ENCODE results near the gene GMDS. TPM values are rescaled to one million over a fixed set of nuclear protein-coding genes. Genes with fewer than 3 reads are reported as not detected.

Gene GMDS
- total RNA-seq, 1 experiment from 2014 or later, result 27.6 TPM

GRCh38 chr6:1775441-1775840, 470.0 kb downstream of the GMDS start:
- Mint-ChIP-seq H3K9me3 (no peaks in the 10 kb centered on the region), H3K4me1 (peaks cover 0 to 2% of the 10 kb centered on the region in 2 experiments; a peak in 2 of 4 replicates), H3K27ac (no peak overlapping the region), H3K27me3 (ENCODE audit: low read depth) (no peaks in the 10 kb centered on the region), H3K36me3 (ENCODE audit: insufficient read depth in 1 of 3, low read depth in 3 of 3) (no peaks in the 10 kb centered on the region; a peak in 1 of 7 replicates), H3K4me3 (no peak overlapping the region)
- no peak overlapping the region for H3K18ac ChIP-seq (ENCODE audit: insufficient read length, low read depth, low read length)
- no peak overlapping the region for H3K9ac ChIP-seq (ENCODE audit: extremely low read depth, insufficient read length, low read length)
- no peak for DNase-seq
- no peak overlapping the region for H2BK15ac ChIP-seq (ENCODE audit: low read depth, low read length)
- H3K27me3 ChIP-seq (ENCODE audit: insufficient read depth, low read length), result no peaks in the 10 kb centered on the region
- H2BK5ac ChIP-seq (ENCODE audit: insufficient read length, low read length), result no peak overlapping the region
- no peak overlapping the region for H2BK120ac ChIP-seq (ENCODE audit: low read depth, low read length, poor library complexity, severe bottlenecking)
- no peaks in the 10 kb centered on the region for H4K20me1 ChIP-seq (ENCODE audit: control insufficient read depth, insufficient read depth, insufficient read length)
- H3K4me1 ChIP-seq (ENCODE audit: insufficient read depth, low read length), result no peaks in the 10 kb centered on the region; the same call in 1 of the 2 replicates
- no peak overlapping the region for H3K27ac ChIP-seq (ENCODE audit: insufficient read length, low read depth, low read length)
- no peak overlapping the region for H3T11ph ChIP-seq (ENCODE audit: low read length)
- H2BK12ac ChIP-seq (ENCODE audit: insufficient read length, low read depth, low read length), result no peak overlapping the region
- no peaks in the 10 kb centered on the region for H3K79me2 ChIP-seq (ENCODE audit: insufficient read depth, low read length)
- no peak overlapping the region for H3K4ac ChIP-seq (ENCODE audit: low read depth, low read length)
- no peak overlapping the region for H3K56ac ChIP-seq (ENCODE audit: insufficient read length, low read depth, low read length)
- H2AFZ ChIP-seq (ENCODE audit: low read length), result no peak overlapping the region
- no peaks in the 10 kb centered on the region for H3K79me1 ChIP-seq (ENCODE audit: insufficient read depth, low read depth, low read length, poor library complexity, severe bottlenecking)
- H2BK20ac ChIP-seq (ENCODE audit: low read depth, low read length, poor library complexity, severe bottlenecking), result no peak overlapping the region
- no peak overlapping the region for H4K8ac ChIP-seq (replicated peaks; ENCODE audit: insufficient read length, low read depth, low read length)
- no peak overlapping the region for H4K5ac ChIP-seq (ENCODE audit: insufficient read length, low read depth, low read length)
- no CpG with 5 or more reads among the region's 2 CpGs for WGBS (ENCODE audit: extremely low coverage, insufficient read length, low lambda C conversion rate)
- no peak overlapping the region for H3K14ac ChIP-seq (ENCODE audit: insufficient read depth, low read length)
- TF ChIP-seq, protein P1, sequence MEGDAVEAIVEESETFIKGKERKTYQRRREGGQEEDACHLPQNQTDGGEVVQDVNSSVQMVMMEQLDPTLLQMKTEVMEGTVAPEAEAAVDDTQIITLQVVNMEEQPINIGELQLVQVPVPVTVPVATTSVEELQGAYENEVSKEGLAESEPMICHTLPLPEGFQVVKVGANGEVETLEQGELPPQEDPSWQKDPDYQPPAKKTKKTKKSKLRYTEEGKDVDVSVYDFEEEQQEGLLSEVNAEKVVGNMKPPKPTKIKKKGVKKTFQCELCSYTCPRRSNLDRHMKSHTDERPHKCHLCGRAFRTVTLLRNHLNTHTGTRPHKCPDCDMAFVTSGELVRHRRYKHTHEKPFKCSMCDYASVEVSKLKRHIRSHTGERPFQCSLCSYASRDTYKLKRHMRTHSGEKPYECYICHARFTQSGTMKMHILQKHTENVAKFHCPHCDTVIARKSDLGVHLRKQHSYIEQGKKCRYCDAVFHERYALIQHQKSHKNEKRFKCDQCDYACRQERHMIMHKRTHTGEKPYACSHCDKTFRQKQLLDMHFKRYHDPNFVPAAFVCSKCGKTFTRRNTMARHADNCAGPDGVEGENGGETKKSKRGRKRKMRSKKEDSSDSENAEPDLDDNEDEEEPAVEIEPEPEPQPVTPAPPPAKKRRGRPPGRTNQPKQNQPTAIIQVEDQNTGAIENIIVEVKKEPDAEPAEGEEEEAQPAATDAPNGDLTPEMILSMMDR (conservative IDR thresholded peaks at IDR 0.05), result no peak
- no peak overlapping the region for H3K4me2 ChIP-seq (ENCODE audit: insufficient read depth, insufficient read length, low read length)
- no peak overlapping the region for H2AK5ac ChIP-seq (ENCODE audit: insufficient read length, low read length)
- no peaks in the 10 kb centered on the region for H3K9me3 ChIP-seq (ENCODE audit: control insufficient read depth, low read depth, low read length)
- no peaks in the 10 kb centered on the region for H3K23me2 ChIP-seq (ENCODE audit: insufficient read length, low read depth, low read length, poor library complexity, severe bottlenecking)
- H3K23ac ChIP-seq (ENCODE audit: insufficient read length, low read depth, low read length), result no peak overlapping the region
- H4K91ac ChIP-seq (ENCODE audit: insufficient read length, low read depth, low read length), result no peak overlapping the region
